SK-N-SH (cell line): ENCODE results near the gene MEIOC.

Experiments used
- EP300 ChIP-seq, 2 experiments: IDR thresholded peaks; 2 replicates each; pipeline versions ENCODE4 v1.4.0 to v1.6.1; 2012; ENCODE audit warnings: borderline replicate concordance in 1 of 2, low read depth in 1 of 2, low read length in 1 of 2
- RCOR1 ChIP-seq: fragments of 150-350 bp; IDR thresholded peaks from 2 replicates; pipeline ENCODE4 v1.6.1; 2017; ENCODE audit warnings: antibody characterized with exemption, low read length
- TF ChIP-seq, protein P1 (sequence below): fragments of 200-600 bp; sonication (generic); IDR thresholded peaks from 2 replicates; pipeline ENCODE4 v1.6.1; 2017; ENCODE audit warnings: antibody characterized with exemption, mild to moderate bottlenecking, moderate library complexity

DNA sequence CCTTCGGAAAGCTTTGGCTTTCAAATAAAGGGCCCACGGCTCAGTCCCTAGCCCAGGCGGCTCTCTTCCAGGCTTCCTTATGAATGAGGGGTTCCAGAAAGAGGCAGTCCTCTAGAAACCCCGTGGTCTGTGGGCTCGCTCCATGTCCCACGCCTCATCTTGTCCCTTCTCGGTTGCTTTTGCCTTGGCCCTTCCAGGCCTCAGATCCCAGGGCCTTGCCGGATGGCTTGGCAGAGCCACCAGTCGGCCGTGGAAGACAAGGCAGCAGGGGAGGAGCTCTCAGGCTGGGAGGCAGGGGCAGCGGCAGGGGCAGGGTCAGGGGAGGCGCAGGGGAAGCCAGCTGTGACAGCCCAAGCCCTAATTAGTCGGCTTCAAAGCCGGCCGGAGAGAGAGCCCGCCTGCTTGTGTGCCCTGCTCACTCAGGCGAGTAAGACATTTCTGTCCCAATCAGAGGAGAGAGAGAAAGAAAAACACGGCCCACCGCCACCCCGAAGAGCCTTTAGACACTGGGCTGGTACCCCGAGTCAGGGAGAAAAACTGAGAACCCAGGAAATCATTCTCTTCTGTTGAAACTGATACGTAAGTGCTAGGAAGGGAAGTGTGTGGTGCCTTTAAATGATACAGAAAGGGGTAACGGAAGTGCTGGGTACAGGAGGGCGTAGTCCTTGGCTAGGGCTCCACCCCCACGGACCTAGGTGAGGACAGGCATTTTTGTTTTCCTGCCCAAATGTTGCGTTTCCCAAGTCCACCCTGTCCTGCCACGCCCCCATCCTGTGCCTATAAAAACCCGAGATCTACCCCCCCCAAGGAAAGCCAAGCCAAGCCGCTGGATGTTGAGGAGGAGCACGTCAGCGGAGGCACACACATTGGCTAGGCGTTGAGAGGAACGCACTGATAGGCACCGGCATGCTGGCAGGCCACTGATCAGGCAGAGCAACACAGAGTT lies 27.8 kb upstream of the MEIOC start:
- TF ChIP-seq, protein P1, sequence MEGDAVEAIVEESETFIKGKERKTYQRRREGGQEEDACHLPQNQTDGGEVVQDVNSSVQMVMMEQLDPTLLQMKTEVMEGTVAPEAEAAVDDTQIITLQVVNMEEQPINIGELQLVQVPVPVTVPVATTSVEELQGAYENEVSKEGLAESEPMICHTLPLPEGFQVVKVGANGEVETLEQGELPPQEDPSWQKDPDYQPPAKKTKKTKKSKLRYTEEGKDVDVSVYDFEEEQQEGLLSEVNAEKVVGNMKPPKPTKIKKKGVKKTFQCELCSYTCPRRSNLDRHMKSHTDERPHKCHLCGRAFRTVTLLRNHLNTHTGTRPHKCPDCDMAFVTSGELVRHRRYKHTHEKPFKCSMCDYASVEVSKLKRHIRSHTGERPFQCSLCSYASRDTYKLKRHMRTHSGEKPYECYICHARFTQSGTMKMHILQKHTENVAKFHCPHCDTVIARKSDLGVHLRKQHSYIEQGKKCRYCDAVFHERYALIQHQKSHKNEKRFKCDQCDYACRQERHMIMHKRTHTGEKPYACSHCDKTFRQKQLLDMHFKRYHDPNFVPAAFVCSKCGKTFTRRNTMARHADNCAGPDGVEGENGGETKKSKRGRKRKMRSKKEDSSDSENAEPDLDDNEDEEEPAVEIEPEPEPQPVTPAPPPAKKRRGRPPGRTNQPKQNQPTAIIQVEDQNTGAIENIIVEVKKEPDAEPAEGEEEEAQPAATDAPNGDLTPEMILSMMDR, result no peak
- no peak for TF ChIP-seq EP300 (IDR thresholded peaks at IDR 0.05; ENCODE audit: borderline replicate concordance in 1 of 2, low read depth in 1 of 2, low read length in 1 of 2)
- no peak for TF ChIP-seq RCOR1
